K562 (cell line): Measurements from ENCODE around the gene BCAS3.

ENCODE experiments used
- PRMT5 ChIP-seq: sonication (generic); formaldehyde crosslinking; IDR thresholded peaks from 2 replicates; pipeline ENCODE4 v1.5.0; 2020; ENCODE audit warnings: missing genetic modification reagents
- PTTG1 ChIP-seq: fragments of 450-650 bp; IDR thresholded peaks from 2 replicates; pipeline ENCODE4 v1.6.1; 2016; ENCODE audit warnings: low read depth, mild to moderate bottlenecking, missing genetic modification characterization, missing compliant biosample characterization
- ZFX ChIP-seq: sonication (generic); formaldehyde crosslinking; IDR thresholded peaks from 2 replicates; pipeline ENCODE4 v1.8.0; 2022; ENCODE audit warnings: mild to moderate bottlenecking, missing genetic modification reagents, moderate library complexity
- ZNF707 ChIP-seq: fragments of 250-450 bp; sonication (Bioruptor Pico); conservative IDR thresholded peaks from 2 replicates; pipeline ENCODE4 v1.8.0; 2022; ENCODE audit warnings: inconsistent platforms, mild to moderate bottlenecking, moderate library complexity
- TF ChIP-seq, protein P1 (sequence below), 3 experiments: IDR thresholded peaks in 2 of 3; conservative IDR thresholded peaks in 1 of 3; 2 replicates each; pipeline ENCODE4 v1.5.1; 2011 to 2012; ENCODE audit warnings: low read length in 3 of 3, mild to moderate bottlenecking in 3 of 3, control low read depth in 2 of 3, improper control_type of control experiment in 1 of 3, inconsistent platforms in 1 of 3, low read depth in 1 of 3, mixed read lengths in 1 of 3, moderate library complexity in 1 of 3; ENCODE audit not compliant: insufficient read depth in 2 of 3

DNA sequence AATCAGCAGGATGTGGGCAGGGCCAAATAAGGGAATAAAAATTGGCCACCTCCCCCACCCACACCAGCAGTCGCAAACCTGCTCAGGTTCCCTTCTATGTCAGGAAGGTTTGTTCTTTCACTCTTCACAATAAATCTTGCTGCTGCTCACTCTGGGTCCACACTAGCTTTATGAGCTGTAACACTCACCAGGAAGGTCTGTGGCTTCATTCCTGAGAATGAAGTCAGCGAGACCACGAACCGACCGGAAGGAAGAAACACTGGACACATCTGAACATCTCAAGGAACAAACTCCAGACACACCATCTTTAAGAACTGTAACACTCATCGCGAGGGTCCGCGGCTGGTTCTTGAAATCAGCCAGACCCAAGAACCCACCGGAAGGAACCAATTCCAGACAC is 606.5 kb downstream of the BCAS3 start:
- TF ChIP-seq ZFX: no peak
- TF ChIP-seq ZNF707 (CRISPR knock-in tag): no peak
- no peak for TF ChIP-seq PRMT5 (CRISPR knock-in tag)
- TF ChIP-seq PTTG1 (tag): no peak
- TF ChIP-seq, protein P1, sequence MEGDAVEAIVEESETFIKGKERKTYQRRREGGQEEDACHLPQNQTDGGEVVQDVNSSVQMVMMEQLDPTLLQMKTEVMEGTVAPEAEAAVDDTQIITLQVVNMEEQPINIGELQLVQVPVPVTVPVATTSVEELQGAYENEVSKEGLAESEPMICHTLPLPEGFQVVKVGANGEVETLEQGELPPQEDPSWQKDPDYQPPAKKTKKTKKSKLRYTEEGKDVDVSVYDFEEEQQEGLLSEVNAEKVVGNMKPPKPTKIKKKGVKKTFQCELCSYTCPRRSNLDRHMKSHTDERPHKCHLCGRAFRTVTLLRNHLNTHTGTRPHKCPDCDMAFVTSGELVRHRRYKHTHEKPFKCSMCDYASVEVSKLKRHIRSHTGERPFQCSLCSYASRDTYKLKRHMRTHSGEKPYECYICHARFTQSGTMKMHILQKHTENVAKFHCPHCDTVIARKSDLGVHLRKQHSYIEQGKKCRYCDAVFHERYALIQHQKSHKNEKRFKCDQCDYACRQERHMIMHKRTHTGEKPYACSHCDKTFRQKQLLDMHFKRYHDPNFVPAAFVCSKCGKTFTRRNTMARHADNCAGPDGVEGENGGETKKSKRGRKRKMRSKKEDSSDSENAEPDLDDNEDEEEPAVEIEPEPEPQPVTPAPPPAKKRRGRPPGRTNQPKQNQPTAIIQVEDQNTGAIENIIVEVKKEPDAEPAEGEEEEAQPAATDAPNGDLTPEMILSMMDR (IDR thresholded peaks at IDR 0.05 in 2 of 3, conservative IDR thresholded peaks at IDR 0.05 in 1 of 3; ENCODE audit: insufficient read depth in 2 of 3, low read depth in 1 of 3, low read length in 3 of 3): no peak
